Fibroblast of skin of scalp (primary cell): Measurements from ENCODE around the gene NCKAP5L. TPM values are rescaled to one million over a fixed set of nuclear protein-coding genes. Genes with fewer than 3 reads are reported as not detected.
A peak's percentile ranks its signal among the peaks of the same experiment; 100 is the strongest.

Experiments used
- DNase-seq: peaks from one replicate; pipeline ENCODE4 v3.0.0-alpha.2; 2013
- polyA plus RNA-seq, 2 experiments: library from polyadenylated mRNA; unstranded; fragments of 120-200 nt; gene quantifications; one replicate each; pipeline ENCODE4 v1.2.1, GENCODE V29; 2013; ENCODE audit not compliant: insufficient read length in 2 of 2

The NCKAP5L gene, protein sequence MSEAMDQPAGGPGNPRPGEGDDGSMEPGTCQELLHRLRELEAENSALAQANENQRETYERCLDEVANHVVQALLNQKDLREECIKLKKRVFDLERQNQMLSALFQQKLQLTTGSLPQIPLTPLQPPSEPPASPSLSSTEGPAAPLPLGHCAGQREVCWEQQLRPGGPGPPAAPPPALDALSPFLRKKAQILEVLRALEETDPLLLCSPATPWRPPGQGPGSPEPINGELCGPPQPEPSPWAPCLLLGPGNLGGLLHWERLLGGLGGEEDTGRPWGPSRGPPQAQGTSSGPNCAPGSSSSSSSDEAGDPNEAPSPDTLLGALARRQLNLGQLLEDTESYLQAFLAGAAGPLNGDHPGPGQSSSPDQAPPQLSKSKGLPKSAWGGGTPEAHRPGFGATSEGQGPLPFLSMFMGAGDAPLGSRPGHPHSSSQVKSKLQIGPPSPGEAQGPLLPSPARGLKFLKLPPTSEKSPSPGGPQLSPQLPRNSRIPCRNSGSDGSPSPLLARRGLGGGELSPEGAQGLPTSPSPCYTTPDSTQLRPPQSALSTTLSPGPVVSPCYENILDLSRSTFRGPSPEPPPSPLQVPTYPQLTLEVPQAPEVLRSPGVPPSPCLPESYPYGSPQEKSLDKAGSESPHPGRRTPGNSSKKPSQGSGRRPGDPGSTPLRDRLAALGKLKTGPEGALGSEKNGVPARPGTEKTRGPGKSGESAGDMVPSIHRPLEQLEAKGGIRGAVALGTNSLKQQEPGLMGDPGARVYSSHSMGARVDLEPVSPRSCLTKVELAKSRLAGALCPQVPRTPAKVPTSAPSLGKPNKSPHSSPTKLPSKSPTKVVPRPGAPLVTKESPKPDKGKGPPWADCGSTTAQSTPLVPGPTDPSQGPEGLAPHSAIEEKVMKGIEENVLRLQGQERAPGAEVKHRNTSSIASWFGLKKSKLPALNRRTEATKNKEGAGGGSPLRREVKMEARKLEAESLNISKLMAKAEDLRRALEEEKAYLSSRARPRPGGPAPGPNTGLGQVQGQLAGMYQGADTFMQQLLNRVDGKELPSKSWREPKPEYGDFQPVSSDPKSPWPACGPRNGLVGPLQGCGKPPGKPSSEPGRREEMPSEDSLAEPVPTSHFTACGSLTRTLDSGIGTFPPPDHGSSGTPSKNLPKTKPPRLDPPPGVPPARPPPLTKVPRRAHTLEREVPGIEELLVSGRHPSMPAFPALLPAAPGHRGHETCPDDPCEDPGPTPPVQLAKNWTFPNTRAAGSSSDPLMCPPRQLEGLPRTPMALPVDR (N-terminal part only)
- 32.7 TPM for polyA plus RNA-seq (2013, experiment 1 of 2; ENCODE audit: insufficient read length)
- 33.1 TPM for polyA plus RNA-seq (2013, experiment 2 of 2; ENCODE audit: insufficient read length)

DNA sequence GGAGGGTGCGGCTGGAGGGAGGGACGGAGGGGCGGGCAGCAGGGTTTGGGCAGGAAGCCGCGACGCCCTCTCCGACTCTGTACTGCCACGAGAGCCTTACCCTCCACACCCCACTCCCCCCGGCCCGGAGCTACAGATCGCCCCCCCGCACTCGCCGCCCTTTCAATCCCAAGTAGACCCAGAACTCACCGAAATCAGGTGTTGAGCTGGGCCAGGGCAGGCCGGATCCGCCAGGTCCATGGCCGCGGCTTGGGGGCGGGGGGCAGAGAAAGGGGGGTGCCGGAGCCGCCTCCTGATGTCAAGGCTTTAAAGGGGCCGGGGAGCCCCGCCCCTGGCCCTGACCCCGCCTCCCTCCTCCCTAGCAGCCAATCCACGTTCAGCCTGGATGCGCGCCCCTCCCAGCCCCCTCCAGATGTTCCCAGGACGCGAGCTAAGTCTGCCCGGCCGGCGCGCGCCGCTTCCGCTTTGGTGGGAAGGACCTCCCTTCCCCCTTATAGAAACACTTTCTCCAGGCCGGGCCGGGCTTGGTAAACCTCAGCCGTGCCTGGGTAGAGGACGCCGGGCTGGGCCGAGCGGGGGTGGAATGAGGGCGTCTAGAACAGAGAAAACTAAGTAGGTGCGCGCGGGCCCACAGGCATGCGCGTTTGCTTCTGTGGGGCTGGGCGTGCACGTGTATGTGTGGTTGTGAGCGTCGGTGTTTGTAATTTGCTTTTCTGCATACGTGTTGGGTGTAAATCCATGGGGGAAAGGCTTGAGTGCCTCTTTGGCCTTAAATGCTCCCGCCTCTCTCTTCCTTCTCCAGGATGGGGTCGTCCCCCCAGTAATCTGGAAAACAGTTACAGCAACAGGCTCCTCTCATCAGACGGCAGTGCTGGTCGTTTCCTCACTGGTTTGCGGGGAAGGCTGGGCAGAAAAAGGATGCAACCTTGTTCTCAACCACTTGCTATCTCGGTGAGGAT is at the start of gene NCKAP5L:
Gene NCKAP5L (minus strand): TSS at position 281 of the 959 bp plus-strand sequence. CDS start 24,369 bp downstream, outside the sequence.
- peak; percentile 98 for DNase-seq

DNA sequence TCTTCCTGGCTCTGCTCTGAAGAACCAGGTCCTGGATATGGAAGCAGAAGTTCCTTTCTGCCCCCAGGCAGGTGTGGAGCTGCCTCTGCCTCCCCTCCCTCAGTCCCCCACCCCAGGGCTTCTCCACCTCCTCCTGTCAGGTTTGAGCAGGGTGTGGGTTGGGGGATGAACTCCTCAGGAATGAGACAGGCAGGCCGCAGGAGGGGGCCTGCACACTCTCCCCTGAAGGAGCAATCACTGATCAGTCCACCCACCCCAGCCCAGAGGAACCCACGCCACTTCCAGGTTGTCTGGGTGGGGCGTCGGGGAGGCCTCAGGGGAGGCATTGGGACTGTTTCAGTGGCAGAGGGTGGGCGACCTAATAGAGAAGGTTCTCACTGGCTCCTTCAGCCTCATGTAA is 48.9 kb upstream of the NCKAP5L start:
- no peak for DNase-seq

DNA sequence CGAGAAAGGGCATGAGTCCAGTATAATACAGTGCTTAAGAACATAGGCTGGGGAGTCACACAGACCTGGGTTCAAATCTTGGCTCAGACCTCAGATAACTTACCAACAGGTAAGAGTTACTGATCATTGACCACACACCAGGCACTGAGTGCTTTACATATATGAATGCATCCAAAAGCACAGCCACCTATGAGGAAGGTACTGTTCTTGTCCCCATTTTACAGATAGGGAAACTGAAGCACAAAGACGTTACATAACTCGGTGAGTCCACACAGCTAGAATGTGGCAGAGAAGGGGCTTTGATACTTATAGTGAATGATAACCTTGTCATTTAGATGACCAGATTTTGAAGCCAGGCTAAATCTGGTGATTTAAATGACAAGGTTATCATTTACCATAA is 47.9 kb upstream of the NCKAP5L start:
- DNase-seq, result no peak

DNA sequence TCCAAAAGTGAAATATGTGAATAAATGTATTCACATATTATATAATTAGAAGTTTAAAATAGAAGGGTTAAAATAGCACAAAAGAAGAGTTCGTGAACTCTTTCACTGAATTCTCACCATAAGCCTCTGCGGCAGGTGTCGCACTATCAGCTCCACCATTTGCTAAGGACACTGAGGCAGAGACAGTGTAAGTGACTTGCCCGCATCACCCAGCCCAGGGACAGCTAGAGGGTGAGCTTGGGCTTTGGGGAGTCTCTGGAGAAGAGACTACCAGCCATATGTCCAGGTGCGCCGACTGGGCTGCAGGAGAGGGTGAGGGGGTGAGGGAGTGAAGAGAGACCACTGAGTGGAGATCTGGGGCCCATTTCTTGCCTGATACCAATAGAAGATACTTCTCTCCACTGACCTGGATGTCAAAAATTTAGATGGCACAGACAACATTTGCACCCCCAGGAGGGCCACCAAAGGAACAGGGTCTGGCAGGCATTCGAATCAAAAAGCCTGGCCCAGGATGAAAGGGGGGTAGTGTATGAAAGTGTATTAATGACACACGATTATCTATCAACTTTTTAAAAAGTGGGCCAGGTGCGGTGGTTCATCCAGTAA is 47.0 kb upstream of the NCKAP5L start:
- no peak for DNase-seq

DNA sequence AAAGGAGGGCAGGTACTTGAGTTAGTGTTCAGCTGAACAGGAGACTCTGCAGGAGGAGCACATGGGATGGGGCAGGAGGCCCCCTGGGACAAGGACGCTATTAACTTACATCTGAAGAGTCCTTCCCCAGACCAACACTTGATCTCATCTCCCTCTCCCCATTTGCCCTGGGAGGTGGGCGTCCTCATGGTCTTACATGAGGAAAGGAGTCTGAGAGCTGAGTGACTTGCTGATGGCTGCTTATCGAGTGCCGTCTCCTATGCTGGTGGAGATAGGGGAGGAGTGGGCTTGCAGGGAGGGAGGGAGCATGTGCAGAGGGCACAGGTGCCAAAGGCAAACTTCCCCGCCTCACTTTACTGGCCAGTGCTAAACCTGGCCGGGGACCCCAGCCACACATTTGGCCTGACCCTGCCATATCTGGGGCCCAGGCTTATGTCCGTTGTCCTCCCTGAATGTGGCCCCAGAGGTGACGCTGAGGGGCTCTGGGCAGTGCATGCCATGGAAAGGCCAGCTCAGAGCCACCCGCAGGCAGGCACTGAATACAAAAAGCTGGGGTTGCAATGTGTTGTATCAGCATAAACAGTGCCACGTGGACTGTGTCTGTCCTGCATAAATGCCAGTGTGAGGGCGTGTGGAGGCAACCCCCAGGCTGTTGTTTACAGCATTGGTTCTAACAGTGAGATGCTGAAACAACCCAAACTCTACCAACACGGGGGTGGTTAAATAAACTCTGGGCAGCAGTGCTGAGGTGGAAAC is 46.1 kb upstream of the NCKAP5L start:
- DNase-seq, result no peak

DNA sequence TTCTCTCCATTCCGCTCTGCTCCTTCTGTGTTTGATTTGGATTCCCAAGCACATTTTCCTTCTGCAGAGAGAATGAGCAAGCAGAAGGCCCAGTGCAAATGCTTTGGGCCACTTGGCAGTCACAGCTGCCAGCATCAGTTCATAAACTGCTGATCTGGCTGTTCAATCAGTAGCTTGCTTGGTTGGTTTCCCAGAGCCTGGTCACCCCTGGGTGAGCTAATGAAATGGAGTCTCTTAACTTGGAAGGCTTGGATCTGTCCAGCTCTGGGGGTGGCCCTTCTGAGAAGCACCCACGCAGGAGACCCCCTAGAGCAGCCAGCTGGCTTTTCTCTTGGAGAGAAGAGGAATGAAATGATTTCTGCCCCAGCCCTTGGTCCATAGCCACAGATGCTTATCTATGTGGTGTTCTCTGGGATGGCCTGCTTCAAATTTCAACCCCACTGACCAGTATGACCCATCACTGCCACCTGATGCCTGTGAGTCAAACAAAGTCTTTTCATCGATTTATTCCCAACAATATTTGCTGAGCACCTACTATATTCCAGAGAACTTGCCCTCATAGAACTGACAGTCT is 45.2 kb upstream of the NCKAP5L start:
- no peak for DNase-seq

DNA sequence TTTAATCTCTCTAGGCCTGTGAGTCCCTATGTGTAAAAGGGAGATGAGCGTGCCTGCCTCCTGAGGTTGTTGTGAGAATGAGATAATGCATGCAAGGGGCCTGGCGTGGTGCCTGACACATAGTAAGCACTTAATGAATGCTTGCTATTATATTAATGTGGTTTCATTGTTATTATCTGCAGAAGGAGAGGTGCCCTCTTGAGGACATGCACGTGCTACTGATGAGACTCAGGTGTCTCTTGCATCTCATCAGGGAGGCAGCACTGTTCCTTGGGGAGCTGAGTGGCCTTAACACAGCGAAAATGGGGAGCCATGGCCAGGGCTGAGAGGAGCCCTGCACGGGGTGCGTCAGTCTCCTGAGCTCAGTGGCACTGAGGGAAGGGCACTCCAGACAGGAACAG is 44.6 kb upstream of the NCKAP5L start:
- DNase-seq, result peak; percentile 51

DNA sequence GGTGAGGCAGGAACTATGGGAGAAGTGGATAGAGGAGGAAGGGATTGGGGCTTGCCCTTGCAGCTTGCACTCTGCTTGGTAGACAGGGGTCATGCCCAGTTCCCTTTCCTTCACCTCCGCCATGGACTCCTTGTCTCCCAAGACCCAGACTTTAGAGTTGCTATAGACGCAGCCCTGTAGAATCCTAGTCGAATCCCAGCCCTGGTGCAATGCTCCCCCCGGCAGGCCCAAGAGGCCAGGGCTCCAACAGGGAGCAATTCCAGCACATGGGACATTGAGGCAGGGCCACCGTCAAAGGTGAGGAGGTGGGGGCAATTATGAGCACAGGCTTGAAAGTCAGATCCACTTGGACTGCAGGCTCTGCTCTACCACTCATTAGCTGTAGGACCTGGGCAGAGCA is 44.2 kb upstream of the NCKAP5L start:
- no peak for DNase-seq

DNA sequence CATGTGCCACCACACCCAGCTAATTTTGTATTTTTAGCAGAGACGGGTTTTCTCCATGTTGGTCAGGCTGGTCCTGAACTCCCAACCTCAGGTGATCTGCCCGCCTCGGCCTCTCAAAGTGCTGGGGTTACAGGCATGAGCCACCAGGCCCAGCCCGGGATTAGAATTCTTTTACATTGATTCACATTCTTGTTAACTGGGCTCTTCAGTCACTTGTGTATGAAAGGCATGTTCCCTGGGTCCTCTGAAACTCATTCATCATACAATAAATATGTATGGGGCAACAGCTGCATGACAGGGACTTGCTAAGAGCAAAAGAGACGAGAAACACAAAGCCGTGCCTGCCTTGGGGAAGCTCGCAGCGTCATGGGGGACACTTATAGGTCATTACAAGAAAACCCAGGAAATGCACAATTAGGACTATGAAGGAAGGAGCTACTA is 43.6 kb upstream of the NCKAP5L start:
- peak; percentile 81 for DNase-seq

DNA sequence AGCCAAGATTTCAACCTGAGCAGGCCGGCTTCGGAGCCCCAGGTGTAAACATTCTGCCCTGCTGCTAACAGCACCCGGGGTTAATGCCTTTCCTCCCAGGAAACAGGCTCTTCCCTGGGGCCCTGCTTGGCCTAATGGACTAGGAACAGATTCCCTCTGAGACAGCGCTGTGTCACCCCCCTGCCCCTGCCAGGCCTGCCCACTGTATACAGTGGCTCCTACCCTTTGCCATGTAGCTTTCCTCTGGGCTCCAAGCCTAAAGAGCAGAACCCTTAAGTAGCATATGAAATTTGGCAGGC is 43.0 kb upstream of the NCKAP5L start:
- no peak for DNase-seq

DNA sequence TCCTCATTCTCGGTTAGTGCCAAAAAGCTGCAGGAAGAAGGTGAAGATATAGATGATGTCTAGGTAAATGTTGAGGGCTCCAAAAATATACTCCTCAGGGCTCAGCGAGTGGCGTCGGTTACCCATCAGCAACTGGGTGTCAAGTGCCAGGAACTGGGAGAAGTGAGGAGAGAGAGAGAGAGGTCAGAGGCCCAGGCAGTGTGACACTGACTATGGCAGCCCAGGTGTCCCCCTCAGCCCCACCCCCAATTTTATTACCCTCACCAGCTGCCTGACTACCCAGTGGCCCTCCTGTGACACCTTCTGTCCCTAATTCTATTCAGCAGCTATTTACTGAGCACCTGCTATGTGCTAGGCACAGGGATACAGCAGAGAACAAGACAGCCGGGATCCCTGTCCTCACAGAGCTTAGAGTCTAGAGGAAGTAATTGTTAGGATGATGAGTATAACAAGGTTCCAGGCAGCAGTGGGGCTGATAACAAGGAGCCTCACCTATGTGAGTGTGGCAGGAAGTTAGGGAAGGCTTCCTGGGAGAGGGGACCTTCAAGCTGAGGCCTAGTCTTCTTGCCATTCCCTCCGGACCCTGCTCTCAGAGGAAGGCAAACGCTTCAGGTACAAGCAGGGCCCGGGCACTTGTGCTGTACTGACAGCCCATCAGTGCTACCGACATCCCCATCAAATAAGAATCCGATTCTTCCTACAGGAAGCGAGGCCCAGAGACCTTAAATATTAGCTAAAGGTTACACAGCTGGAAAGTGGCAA is 42.5 kb upstream of the NCKAP5L start:
- no peak for DNase-seq

DNA sequence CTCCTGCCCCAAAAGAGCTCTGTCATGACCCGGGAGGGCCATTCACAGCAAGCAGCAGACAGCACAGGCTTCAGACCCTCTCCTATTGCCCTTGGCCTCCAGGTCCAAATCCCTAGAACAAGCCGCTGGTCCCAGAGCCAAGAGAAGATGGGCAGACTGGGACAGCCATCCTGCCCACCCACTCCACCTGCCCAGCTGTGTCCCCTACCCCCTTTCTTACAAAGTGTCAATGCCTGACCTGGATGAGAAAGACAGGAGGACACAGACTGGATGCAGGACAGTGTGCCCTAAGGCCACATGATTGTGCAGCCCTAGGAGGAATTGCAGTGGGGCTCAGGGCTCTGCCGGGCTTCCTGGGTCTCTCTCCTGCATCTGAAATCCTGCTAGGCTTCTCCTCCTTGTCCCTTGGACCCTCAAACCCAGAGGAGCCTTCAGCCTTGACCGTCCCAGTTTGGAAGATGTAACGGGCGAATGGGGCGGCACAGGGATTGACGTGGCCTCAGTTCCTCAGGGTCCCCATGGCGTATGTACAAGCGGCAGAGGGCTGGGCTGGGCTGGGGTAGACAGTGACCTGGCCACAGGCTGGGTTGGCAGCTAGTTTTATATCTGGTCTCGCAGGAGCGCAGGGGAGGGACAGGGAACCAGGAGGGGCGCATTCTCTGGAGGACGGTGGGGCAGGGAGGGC is 41.7 kb upstream of the NCKAP5L start:
- no peak for DNase-seq

DNA sequence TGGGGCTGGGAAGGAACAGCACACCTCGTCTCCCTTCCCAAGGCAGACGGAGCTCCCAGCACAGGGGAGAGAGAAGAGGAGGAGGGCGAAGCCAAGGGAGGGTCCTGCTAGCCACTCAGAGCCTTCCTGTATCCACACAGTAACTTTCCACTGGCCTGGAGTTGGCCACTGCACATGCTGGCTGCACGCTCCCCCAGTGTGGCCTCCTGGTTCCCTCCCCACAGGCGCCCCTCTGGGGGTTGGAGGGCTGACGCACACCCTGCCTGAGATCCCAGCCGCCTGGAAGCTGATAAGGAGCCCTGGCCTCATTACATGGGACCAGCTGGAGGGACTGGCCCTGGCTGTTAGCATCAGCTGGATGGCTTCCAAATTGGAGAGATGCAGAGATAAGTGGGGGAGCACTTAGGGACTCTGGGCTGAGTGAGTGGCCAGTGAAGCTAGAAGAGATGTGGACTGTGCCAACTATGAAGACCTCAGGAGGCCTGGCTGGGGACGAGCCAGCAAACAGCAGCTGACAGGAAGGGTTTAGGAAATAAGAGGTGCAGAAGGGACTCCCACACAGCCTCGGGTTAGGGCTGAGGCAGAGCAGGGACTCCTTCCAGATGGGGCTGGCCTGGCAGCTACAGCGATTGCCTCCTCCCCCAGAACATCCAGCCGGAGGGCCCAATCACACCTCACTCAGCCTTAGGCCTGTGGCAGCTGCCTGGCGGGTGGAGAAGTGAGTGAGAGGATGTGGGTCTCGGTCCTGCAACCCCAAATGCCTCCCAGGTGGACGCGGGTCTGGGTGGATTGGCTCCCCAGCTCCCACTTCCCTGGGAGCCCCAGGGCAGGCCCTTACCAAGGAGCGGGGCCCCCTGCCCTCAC is 41.0 kb upstream of the NCKAP5L start:
- peak; percentile 85 for DNase-seq

DNA sequence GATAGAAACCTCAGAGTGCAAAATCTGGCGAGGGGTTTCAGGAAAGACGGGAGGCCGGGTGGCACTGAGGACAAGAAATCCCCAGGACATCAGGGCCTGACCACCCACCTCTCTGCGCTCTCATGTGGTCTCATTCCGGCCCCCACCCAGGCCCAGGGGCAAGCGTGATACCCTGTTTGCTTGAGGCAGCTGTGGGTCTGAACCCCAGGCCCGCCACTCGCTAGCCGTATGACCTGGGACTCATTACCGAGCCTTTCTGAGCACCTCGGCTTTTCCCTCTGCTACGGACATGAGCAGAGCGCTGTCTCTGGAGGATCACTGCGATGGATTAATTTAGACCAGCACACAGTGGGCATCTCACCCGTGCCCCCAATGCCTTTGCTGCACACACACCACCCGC is 40.2 kb upstream of the NCKAP5L start:
- no peak for DNase-seq

DNA sequence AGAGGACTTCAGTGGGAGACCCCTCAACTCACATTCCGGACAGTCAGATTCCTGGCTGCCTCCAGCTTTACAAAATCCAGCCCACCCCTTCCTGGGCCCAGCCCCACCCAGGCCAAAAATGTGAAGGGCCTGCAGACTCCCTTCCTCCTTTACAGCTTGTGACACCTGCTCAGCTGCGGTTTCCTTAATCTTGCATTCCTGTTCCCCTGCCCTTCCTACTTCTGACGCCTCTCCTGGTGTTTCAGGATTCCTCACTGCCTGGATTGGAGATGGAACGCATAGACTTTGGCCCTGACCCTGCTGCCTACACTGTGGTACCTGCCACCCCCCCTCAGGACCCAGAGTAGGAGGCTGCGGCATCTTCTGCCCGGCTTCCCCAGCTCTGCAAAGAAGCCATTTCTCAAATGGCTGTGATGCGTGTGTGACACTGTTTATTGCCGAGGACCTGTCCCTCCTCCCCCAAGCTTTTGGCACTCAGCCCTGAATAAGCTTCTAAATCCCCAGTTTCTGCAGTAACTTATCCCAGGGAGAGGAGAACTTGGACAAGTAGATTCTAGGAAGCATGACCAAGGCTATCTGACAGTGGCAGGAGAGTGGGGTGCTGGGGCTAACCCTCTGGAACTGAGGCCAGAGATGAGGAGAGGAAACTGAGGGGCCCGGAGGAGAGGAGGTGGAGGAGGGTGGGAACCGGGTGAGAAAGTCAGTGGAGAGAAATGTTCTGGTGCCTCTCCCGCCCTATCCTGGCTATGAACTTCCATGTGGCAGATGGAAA is 39.5 kb upstream of the NCKAP5L start:
- DNase-seq, result no peak

DNA sequence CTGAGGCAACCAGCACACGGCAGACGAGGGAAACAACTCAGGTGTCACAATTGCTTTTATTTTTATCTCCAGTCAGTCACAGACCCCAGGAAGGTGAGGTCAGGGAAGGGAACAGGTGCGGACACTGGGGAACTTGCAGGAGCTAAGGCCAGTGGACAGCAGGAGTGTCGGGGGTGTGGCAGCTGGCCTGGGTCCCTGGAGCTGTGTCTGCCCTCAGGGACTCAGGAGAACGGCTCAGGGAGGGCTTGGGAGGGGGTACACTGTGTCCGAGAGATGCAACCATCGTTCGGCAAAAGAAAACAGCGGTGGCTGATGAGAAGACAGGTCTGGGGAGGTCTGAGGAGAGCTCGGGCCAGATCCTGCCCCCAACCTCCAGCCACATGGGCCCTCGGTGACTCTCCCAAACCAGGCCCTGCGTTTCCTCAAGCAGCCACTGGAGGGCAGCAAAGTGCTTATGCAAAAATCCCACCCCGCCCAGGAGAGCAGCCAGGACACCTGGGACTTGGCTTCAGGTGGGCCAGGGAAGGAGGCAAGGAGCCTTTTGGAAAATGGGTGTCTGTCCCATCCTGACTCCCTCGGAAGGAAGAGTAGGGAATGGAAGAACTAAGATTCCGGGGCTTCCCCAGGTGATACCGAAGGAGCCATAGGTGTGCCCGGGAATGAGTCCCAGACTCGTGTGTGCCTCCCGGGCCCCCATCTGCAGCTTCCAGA is 38.8 kb upstream of the NCKAP5L start:
- peak; percentile 63 for DNase-seq
